Smooth muscle cell (in vitro differentiated cells): Measurements from ENCODE around the gene NEGR1. TPM values are rescaled to one million over a fixed set of nuclear protein-coding genes. Genes with fewer than 3 reads are reported as not detected.

ENCODE experiments used
- DNase-seq: peaks from one replicate; lab custom pipeline; 2025; ENCODE audit not compliant: unreplicated experiment; lab: John Stamatoyannopoulos, UW
- H2AFZ ChIP-seq: fragments of 200-600 bp; sonication (generic); 2 replicates; pipeline ENCODE4 v1.6.0; 2016; ENCODE audit warnings: antibody characterized with exemption, low read depth, mild to moderate bottlenecking
- H3F3A ChIP-seq: fragments of 200-600 bp; sonication (generic); 2 replicates; pipeline ENCODE4 v1.6.0; 2017; ENCODE audit warnings: antibody characterized with exemption, low read depth
- H3K27ac ChIP-seq: fragments of 200-600 bp; sonication (generic); 2 replicates; pipeline ENCODE4 v1.5.1; 2016; ENCODE audit warnings: low read depth, mild to moderate bottlenecking
- H3K27me3 ChIP-seq: fragments of 200-600 bp; sonication (generic); 2 replicates; pipeline ENCODE4 v1.6.1; 2016; ENCODE audit warnings: low read depth, mild to moderate bottlenecking
- H3K36me3 ChIP-seq: fragments of 200-600 bp; sonication (generic); 2 replicates; pipeline ENCODE4 v1.5.1; 2016; ENCODE audit warnings: low read depth
- H3K4me1 ChIP-seq: fragments of 200-600 bp; sonication (generic); 2 replicates; pipeline ENCODE4 v1.5.1; 2016; ENCODE audit warnings: low read depth
- H3K4me2 ChIP-seq: fragments of 200-600 bp; sonication (generic); 2 replicates; pipeline ENCODE4 v1.6.0; 2016; ENCODE audit warnings: mild to moderate bottlenecking
- H3K4me3 ChIP-seq: fragments of 200-600 bp; sonication (generic); 2 replicates; pipeline ENCODE4 v1.5.1; 2016; ENCODE audit warnings: mild to moderate bottlenecking
- H3K79me2 ChIP-seq: fragments of 200-600 bp; sonication (generic); 2 replicates; pipeline ENCODE4 v1.6.0; 2016; ENCODE audit warnings: low read depth, mild to moderate bottlenecking
- H3K9ac ChIP-seq: fragments of 200-600 bp; sonication (generic); 2 replicates; pipeline ENCODE4 v1.6.0; 2016; ENCODE audit warnings: low read depth
- H3K9me3 ChIP-seq: fragments of 200-600 bp; sonication (generic); replicated peaks from 2 replicates; pipeline ENCODE4 v1.5.1; 2016; ENCODE audit warnings: low read depth
- H4K20me1 ChIP-seq: fragments of 200-600 bp; sonication (generic); 2 replicates; pipeline ENCODE4 v1.6.0; 2016; ENCODE audit warnings: low read depth
- WGBS: methylation state at CpG from one replicate; pipeline ENCODE4 v1.1.7; 2016; ENCODE audit warnings: low lambda C conversion rate; 5-methylcytosine and 5-hydroxymethylcytosine counted together
- polyA plus RNA-seq: library from polyadenylated mRNA; unstranded; fragments of >200 nt; fragmentation: Nextera tagmentation; extraction: Ambion mirVana; gene quantifications from 2 replicates; pipeline ENCODE4 v1.2.1, GENCODE V29; 2016
- total RNA-seq: library from RNA; depleted of rRNA; stranded (reverse); fragments of >200 nt; gene quantifications from 2 replicates; pipeline ENCODE4 v1.2.3, GENCODE V29; 2014
- TF ChIP-seq, protein P1 (sequence below): fragments of 200-600 bp; sonication (generic); IDR thresholded peaks from 2 replicates; pipeline ENCODE4 v1.5.1; 2017; ENCODE audit warnings: borderline replicate concordance, mild to moderate bottlenecking, antibody characterized with exemption; ENCODE audit not compliant: insufficient read depth, poor library complexity, severe bottlenecking

The NEGR1 gene
- total and polyA plus RNA-seq, 2 experiments from 2014 or later: 0.02 to 0.09 TPM

DNA sequence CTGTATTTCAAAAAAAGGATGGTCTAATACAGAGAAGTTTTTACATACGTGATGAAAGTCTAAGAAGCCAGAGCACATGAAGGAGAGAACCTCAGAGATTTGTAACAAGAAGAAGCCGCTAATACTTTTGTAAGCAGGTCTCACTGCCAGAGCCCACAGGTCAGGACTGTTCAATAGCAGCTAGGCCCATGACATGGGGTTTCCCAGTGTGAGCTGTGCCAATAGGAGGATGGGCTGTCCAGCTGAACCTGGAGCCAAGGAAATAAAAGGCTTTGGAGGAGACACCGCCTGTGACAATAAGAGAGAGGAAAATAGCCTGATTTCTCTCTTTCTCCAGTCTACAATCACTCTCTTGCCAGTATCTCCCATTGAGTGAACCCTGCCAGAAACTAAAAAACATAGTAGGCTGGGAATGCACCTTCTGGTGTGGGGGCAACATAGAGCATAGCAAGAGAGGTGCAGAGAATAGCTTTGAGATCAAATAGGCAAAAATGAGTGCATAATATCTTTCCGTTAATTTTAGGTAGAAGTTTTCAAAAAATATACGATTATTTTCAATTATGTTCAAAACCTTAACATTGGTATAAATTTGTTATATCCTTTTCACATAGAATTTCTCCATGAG lies 360.3 kb downstream of the NEGR1 start:
- Histone ChIP-seq H4K20me1 (no peaks in the 10 kb centered on the region), H3K27ac (no peak overlapping the region), H3K4me2 (no peak overlapping the region), H2AFZ (no peak overlapping the region), H3K9me3 (no peaks in the 10 kb centered on the region), H3K79me2 (no peaks in the 10 kb centered on the region), H3K4me3 (no peak overlapping the region), H3F3A (no peaks in the 10 kb centered on the region), H3K9ac (no peak overlapping the region), H3K27me3 (no peaks in the 10 kb centered on the region), H3K4me1 (peaks cover 3% of the 10 kb centered on the region), H3K36me3 (no peaks in the 10 kb centered on the region)
- TF ChIP-seq, protein P1, sequence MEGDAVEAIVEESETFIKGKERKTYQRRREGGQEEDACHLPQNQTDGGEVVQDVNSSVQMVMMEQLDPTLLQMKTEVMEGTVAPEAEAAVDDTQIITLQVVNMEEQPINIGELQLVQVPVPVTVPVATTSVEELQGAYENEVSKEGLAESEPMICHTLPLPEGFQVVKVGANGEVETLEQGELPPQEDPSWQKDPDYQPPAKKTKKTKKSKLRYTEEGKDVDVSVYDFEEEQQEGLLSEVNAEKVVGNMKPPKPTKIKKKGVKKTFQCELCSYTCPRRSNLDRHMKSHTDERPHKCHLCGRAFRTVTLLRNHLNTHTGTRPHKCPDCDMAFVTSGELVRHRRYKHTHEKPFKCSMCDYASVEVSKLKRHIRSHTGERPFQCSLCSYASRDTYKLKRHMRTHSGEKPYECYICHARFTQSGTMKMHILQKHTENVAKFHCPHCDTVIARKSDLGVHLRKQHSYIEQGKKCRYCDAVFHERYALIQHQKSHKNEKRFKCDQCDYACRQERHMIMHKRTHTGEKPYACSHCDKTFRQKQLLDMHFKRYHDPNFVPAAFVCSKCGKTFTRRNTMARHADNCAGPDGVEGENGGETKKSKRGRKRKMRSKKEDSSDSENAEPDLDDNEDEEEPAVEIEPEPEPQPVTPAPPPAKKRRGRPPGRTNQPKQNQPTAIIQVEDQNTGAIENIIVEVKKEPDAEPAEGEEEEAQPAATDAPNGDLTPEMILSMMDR: no peak
- DNase-seq: no peak
- WGBS: 89% methylated on average over 5 of the region's 5 CpGs

DNA sequence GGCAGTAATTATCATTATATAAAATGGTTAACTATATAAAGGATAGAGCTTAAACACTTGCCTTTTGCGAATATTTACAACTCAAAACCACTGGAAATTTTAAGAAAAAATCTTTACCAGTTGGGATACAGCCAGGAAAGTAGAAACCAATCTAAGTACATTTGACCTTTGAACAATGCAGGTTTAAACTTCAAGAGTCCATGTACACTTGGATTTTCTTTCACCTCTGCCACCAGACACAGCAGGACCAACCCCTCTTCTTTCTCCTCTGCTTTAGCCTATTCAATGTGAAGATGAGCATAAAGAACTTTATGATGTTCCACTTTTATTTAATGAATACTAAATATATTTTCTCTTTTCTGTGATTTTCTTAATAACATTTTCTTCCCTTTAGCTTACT lies 361.1 kb downstream of the NEGR1 start:
- Histone ChIP-seq H3K27ac (no peak overlapping the region), H3K9me3 (no peaks in the 10 kb centered on the region), H3K4me1 (peaks cover 3% of the 10 kb centered on the region), H3K27me3 (no peaks in the 10 kb centered on the region), H2AFZ (no peak overlapping the region), H4K20me1 (no peaks in the 10 kb centered on the region), H3K79me2 (no peaks in the 10 kb centered on the region), H3K4me2 (no peak overlapping the region), H3F3A (no peaks in the 10 kb centered on the region), H3K4me3 (no peak overlapping the region), H3K9ac (no peak overlapping the region), H3K36me3 (no peaks in the 10 kb centered on the region)
- 92% methylated on average over 1 of the region's 1 CpG for WGBS
- no peak for DNase-seq
- TF ChIP-seq, protein P1: no peak

DNA sequence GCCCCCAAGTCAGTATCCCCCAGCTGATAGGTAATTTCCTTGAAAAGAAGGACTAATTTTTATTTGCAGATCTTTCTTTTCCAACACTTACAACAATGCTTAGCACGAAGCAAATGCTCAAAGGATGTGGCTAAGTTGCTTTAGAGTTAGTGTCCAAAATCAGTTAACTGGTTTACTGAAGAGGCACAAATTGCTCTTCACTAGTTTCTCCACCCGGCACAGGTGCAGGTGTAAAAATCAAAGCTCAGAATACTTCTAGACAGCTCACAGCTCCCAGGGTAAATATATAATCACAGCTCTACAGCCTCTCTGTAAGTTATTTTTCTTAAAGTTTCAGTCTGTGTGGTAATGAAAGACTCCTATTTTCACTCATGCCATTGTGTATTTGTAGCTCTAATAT lies 361.8 kb downstream of the NEGR1 start:
- Histone ChIP-seq H3K4me1 (peaks cover 3% of the 10 kb centered on the region), H3K79me2 (no peaks in the 10 kb centered on the region), H2AFZ (no peak overlapping the region), H3F3A (no peaks in the 10 kb centered on the region), H3K36me3 (no peaks in the 10 kb centered on the region), H4K20me1 (no peaks in the 10 kb centered on the region), H3K27ac (no peak overlapping the region), H3K4me3 (no peak overlapping the region), H3K9me3 (no peaks in the 10 kb centered on the region), H3K4me2 (no peak overlapping the region), H3K27me3 (no peaks in the 10 kb centered on the region), H3K9ac (no peak overlapping the region)
- TF ChIP-seq, protein P1: no peak
- DNase-seq: no peak
- 84% methylated on average over 2 of the region's 2 CpGs for WGBS
